AG08396 (cell line): ENCODE data around the gene NPB.

Experiments used
- DNase-seq: peaks from one replicate; pipeline ENCODE4 v3.0.0; 2012; ENCODE audit warnings: low spot score, mixed read lengths

Gene NPB

DNA sequence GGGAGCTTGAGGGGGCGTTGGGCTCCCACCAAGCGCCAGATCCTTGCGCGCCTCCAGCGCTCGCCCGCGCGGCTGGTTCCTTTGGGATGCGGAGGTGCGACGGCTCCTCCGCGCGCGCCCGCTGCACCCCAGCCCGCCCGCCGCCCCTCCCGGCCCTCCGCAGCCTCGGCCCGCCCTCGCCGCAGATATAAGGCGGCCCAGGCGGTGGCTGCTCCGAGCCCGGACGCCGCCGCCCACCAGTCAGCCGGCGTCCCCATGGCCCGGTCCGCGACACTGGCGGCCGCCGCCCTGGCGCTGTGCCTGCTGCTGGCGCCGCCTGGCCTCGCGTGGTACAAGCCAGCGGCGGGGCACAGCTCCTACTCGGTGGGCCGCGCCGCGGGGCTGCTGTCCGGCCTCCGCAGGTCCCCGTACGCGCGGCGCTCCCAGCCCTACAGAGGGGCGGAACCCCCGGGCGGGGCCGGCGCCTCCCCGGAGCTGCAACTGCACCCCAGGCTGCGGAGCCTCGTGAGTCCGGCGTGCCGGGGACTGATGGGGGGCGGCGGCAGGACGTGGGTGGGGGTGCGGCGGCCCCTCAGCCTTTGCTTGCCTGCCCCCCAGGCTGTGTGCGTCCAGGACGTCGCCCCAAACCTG lies at the start of gene NPB:
NPB (plus strand) TSS at position 216 of the 630 bp plus-strand sequence; CDS start at position 256, 40 bp downstream.
- peak; percentile 54 for DNase-seq

DNA sequence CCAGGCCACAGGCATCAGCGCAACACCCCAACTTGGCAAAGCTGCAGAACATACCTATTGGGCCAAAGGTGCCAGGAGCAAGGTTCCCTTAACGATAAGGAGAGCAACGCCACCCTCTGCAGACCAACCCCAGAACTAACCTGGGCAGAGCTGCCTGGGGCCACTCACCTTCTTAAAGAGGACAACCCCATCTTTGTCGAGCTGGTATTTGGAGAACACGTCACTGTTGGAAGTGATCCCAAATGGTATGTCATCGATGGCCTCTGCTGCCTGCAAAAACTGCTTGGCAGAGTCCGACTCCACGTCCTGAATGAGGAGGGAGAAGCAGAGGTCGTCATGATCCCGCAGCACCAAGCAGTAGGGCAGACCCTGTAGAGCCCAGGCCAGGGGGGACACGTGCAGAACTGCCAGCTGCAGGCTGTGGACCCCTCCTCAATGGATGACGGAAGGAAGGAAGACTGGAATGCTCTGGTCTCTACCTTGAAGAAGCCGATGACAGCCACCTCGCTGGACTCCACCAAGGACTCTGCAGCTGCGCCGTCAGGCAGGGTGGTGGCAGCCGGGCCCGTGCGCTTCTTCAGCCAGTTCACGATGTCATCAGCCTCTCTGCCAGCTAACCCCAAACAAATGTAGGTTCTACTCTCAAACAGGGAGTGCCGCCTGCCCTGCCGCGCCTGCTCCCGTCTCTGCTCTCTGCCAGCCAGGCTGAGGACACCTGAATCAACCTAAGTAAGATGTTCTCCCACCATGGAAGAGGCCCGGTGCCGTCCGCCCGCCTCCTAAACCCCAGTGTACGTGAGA lies 46.9 kb upstream of the NPB start:
- DNase-seq, result no peak

DNA sequence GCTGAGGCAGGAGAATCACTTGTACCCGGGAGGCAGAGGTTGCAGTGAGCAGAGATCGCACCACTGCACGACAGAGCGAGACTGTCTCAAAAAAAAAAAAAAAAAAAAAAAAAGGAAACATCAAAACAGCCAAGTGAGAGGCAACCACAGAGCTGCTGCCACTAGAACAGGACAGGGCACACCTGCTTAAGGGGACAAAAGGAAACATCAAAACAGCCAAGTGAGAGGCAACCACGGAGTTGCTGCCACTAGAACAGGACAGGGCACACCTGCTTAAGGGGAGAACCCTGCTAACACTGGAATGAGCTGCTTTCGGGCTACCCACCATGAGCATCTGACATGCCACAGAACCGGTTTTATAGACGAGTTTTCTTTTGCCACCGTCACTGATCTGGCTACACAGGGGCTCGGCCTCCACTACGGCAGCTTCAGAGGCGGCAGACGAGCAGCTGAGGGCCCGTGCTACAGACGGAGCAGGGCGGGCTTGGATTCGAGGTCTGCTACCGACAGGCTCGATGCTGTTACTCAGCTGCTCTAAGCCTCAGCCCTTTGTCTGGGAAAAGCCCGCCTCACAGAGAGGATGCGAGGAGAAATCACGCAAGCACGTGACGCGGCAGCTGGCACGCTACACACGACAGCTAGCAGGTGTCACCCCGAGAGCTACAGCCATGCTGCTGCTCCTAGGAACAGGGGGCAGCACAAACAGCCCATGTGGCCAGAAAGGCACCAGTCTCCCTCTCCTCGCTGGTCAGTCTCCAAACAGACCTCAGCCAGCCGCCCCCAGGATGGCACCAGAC lies 43.7 kb upstream of the NPB start:
- DNase-seq, result no peak

DNA sequence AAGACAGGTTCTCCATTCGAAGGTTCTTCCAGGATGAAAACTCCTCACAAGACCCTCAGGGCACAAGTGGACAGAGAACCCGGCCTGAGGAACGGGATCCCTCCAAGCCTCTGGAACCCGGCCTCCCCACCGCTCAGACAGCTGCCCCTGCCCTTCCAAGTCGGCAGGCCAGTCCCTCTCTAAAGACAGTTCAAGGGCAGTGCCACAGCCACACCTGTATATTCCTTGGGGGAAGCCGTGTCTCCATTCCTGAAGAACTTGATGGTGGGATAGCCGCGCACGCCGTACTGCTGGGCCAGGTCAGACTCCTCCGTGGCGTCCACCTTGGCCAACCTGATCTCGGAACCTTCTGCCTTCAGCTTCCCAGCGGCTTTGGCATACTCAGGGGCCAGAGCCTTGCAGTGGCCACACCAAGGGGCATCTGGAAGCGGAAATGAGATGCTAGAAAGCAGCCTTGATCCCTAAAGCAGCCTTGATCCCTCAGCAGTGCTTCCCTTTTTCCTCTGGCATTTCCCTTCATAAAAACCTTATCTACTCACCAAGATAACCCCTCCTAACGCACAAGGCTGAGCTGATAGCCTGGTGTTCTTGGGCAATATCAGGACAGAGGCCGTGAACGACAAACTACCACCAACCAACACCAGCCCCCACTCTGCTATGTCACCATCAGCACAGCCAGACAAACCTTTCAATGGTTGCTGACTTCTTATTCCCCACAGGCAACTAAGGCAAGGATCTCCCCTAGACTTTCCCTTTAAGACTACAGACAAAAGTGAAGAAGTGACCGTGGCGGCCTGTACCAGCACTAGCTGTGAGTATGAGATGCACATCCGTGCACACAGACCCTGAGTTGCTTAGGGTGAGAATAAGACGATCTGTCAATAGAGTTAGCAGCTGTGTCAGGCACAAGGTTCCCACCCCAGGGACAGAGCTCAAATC lies 42.8 kb upstream of the NPB start:
- DNase-seq, result no peak

DNA sequence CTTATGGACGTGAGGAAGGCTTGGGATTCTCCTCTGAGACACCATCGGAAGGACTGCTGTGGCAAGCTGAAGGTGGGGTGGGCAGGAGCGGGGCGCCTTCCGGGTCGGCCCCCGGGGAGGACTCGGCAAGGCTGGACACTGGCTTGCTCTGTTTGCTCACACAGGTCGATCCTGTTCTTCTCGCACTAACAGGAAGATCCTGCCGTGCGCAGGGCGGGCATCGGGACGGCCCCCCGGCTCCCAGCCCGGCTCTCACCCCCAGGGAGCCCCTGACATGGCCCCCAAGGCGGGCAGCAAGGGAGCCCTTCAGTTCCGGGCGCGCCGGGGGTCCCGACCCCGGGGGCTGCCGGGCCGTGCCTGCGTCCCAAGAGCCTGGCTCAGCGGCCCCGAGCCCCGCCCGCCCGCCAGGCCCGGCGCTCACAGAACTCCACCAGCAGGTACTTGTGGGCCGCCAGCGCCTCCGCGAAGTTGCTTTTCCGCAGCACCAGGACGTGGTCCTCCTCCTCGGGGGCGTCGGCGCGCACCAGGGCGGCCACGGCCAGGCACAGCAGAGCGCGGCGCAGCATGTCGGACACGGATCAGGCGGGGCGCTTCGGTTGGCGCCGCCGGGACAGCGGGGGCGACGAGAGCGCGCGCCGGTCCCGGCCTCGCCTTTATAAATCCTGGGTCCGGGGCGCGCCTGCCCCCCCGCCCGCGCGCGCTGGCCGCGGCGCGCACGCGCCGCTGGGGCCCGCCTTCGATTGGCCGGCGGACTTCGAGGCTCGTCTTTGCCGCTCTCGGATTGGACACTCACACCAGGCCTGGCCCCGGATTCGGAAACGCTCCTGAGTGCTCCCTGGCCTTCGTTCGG lies 41.9 kb upstream of the NPB start, which contains the start of gene P4HB:
P4HB (minus strand) TSS at position 630 of the 850 bp plus-strand sequence; CDS start at position 566, 64 bp downstream.
- DNase-seq, result no peak

DNA sequence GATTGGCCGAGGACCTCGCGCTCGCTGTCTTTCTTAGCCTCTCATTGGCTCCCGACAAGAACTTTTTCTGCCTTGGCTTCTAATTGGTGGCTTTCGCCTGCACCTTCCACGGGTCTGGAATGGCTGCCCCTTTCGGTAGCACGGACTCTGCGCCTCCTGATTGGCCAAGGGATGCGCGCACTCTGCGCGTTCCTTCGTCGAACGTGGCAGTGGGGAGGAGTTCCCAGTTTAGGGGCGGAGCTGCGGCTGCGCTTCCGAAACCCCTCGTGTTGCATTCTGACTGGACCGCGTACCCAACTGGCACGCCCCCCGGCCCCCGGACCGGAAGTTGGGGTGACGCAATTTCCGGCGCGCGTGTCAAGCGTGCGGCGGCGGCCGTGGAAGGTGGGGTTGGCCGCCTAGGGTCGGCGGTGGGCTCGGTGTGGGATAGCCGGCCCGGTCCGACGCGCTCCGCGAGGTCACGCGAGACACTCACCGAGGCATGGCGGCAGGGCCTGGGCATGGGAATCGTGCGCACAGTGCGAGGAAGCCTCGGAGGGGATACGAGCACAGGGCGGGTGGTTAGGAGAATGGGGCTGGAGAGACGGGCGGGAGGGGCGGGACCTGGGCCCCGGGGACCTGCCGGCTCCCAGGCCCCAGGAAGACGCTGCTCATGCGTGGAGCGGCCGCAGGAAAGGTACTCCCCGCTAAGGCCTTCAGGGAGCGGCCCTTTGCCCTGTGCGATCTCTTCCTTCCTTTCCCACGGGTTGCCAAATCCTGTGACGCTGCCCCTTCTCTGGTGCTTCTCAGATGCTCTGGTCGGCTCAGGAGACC lies 41.1 kb upstream of the NPB start:
- peak; percentile 100 for DNase-seq

DNA sequence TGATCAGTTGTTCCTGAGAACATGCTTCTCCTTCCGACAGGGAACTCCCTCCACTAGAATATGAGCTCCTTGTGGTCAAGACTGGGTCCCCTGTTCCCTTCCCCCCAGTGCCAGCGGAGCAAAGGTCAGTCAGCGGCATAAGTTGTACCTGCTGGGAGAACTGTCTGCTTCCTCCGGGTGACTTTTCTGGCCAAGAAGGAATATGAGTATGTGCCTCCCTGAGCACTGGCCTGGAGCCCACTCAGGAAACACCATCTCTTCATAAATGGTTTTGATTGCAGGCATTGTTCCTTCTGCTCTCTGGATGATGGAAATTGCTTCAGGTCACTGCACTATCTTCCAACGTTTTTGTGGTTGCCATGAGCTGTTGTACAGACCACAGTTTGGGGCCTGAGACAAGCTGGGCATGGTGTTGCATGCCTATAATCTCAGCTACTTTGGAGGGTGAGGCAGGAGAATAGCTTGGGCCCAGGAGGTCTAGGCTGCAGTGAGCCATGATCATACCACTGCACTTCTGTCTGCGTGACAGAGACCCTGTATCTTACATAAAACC lies 38.8 kb upstream of the NPB start:
- no peak for DNase-seq

DNA sequence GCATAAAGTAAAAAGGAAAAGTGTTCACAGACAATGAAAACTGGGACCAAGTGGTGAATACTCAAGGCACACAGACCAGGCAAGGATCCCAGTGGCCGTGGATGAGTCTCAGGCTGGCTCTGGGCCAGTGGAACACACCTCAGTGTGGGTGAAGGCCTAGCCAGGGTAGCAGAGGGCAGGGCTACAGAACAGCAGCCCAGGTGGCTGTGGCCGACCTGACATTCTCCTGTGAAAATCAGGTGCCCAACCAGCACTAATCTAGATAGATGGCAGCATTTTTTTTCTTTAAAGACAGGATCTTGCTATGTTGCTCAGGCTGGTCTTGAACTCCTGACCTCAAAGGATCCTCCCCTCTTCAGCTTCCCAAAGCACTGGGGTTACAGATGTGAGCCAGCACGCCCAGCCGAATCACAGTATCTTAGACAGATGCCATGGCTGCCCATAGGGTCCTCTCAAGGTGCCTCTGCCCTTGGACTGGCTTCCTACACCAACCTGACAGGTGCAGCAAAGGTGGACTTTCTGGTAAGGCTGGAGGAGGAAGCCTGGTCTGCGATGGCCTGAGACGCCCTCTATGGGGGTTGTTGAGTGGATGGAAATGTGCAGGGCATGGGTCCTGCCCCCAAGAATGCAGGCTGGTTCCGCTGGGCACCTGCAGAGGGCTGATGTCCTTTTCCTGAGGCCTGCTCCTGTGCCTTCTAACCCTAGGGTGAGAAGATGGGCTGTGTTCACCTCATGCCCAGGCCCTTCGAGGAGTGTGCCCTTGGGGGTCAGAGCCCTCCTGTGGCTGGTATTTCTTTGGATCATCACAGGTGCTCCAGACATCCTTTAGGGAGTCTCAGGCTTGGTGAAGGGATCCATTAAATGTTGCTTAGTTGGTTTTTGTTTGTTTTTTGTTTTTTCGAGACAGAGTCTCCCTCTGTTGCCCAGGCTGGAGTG lies 37.9 kb upstream of the NPB start:
- DNase-seq, result no peak

DNA sequence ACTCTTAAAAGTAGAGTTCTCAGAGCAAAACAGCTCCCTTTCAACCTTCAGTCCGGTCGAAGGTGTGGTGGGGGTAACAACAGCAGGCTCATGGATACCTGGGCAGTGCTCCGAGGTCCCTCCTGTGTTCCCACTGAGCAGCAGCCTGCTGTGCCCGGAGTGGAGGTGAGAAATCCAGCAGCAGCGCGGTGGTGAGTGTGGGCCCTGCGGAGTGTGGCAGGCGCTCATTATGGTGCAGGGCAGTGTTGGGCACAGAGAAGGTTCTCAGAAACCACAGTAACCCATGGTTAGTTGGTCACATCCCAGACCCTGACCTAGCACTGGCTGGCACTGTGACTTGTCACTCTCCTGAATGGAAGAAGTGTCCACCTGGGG lies 36.7 kb upstream of the NPB start:
- DNase-seq, result no peak

DNA sequence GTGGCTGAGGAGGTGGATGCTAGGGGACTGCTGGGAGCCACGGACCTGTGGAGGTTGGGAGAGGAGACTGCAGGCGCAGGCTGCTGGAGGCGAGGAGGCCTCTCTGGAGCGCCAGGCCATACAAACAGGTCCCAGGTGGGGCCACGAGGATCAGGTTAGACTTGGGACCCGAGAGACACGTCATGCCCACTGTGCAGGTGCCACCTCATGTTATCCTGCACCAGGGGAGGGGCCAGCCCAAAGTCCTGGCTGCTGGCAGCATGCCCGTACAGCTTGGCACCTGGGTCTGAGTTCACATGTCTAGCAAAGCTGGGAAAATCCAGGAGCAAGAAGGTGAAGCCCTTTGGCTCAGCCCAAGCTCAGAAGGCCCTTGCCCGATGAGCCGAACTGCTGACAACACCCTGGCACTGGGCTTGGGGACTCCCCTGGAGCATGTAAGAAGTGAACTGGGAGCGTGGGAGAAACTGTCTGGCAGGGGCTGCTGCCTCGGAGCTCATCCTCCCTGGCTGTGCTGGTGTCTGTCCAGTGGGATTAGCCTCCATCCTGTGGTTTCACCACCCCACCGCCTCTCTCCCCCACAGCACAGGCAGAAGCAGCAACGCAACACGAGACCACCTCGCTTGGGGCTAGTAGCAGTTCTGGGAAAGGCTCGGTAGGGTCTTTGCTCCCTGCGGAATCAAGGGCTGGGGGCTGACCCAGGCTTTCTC lies 36.2 kb upstream of the NPB start:
- DNase-seq, result no peak

DNA sequence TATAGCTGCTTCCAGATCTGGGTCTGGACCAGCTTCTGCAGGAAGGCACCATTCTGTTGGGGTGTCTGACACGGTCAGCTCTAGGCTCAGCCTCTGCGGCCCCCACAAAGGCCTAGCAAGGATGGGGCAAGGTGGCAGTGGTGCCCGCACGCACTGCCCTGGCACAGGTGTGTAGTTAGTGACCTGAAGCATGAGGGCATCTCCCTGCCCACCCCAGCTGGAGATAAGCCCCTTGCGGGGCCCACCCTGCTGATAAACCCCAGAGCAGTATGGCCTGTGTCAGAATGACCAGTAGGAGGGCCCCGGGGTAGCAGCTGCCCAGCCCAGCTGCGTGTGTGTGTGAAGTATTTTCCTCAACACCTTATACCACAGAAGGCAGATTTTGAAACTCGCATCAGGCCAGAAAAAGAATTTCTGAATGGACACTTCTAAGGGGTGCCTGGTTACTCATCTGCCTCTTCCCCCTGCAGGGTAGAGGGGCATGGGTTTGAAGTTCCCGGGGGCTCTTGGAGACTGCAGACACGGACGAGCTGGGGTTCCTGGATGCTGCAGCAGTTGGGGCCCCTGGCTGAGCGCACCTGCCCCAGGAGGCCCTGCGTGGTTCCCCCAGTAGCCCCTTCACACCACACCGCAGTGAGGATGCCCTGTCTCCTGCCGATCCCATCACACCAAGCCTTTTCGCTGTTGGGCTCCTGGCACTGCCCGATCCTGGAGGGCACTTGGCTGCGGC lies 35.4 kb upstream of the NPB start:
- DNase-seq, result no peak

DNA sequence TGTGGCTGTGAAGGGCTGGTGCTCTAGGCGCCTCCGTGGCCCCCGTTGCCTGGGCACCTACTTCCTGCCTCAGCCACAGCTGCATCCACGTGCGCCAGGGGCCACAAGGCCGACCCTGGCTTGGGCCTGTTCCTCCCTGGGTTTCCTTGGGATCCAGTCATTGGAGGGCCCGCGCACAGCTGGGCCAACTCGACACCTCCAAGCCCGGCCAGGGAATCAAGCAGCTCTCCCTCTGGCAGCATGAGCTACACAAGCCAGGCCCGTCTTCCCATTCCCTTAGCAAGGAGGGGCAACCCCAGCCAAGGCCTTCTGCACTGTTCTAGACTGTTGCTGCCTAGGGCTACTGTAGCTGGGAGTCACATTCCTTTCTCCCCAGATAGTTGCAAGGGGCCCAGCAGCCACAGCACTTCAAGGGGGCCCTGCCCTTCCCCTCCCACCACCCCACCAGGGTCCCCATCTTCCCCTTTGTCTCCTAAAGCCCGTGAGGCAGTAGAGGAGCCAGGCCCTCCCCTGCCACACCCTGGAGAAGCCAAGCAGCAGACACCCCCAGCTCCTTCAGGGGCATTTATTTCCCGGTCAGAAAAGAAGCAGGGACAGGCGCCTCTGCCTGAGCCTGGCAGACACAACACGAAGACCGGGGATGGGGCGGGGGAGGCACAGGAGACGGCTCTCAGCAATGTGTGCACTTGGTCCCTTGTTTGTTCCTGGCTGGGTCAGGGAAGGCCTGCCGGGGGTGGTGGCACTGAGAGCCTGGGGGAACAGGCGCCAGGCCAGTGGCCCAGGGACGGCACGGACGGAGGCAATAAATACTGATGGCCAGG lies 34.7 kb upstream of the NPB start:
- no peak for DNase-seq

DNA sequence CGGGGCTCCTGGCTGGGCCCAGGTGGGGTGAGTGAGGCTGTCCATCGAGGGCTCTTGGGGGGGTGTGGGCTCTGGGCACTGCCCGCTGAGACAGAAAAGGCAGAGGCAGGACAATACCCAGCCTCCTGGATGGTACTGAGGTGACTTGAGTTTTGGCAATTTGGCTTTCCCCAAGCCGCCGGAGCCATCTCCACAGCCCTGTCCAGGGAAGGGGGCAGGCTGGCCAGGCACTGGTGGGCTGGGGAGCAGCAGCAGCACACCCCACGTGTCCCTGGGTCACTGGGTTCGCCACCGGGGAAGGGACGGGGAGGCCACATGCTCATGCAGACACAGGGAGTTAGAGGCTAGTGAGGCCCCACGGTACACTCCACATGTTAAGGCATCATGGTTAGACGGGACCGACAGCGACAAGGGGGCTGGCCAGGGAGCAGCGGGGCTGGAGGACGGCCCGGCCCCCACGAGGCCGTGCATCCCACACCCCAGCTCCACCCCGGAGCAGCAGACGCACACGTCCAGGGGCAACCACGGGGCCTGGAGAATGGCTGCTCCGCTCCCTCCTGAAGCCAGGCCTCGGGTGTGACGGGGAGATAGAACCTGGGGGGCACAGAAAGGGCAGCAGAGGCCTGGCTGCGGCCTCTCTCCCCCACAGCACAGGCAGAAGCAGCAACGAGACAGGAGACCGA lies 33.9 kb upstream of the NPB start:
- DNase-seq, result no peak

DNA sequence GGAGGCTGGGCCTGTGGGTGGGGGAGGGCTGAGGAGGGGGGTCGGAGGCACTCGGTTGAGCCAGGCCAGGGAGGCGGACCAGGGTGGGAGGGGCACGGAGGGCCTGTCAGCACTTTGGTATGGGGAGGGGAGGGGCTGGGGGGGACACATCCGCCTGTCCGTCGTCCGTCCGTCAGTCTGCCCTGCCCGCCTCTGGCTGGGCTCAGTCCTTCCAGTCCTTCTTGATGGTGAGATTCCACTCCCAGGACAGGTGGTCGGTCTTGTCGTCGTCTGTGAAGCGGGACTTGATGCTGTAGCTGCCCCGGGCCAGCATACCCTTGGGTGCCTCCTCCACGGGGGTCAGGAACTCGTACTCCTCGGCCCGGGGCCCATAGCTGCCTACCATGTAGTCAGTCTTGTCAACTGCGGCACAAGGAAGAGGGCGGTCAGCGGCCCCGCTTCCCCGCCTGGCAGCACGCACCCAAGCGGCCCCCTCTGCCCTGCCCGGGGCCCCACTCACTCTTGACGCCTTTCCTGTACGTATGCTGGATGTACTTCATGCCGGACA lies 33.3 kb upstream of the NPB start:
- peak; percentile 89 for DNase-seq
